ENCODE data around the gene TGM5.

- no peak for TF ChIP-seq TCF7L2 (IDR thresholded peaks at IDR 0.05; ENCODE audit: borderline replicate concordance, extremely low read depth, insufficient read depth, insufficient read length)
- no peak for TF ChIP-seq CTCF (IDR thresholded peaks at IDR 0.05 in 2 of 3, conservative IDR thresholded peaks at IDR 0.05 in 1 of 3; ENCODE audit: borderline replicate concordance in 1 of 3, insufficient read depth in 1 of 3, low read depth in 2 of 3, low read length in 2 of 3)
These were observed 60.7 kb downstream of the TGM5 start for GRCh38 chr15:43206054-43206453.
